ENCODE results near the gene FMNL2. TPM values are rescaled to one million over a fixed set of nuclear protein-coding genes. Genes with fewer than 3 reads are reported as not detected.

The FMNL2 gene
- total and polyA plus RNA-seq, 10 donors = 8.8 to 59.3 (median 33.5) TPM

GRCh38 chr2:152638590-152638989 is 303.6 kb downstream of the FMNL2 start:
- Histone ChIP-seq H3K36me3 (peaks cover 0 to 59% (median 4%) of the 10 kb centered on the region in 6 donors), H3K4me1 (peaks cover 3 to 13% (median 9%) of the 10 kb centered on the region in 6 donors), H3K9me3 (no peaks in the 10 kb centered on the region), H3K27ac (no peak overlapping the region), H3K4me3 (no peak overlapping the region), H3K27me3 (replicated peaks in 1 of 7) (no peaks in the 10 kb centered on the region)
- no peak for TF ChIP-seq POLR2AphosphoS5 (IDR thresholded peaks at IDR 0.05)
- TF ChIP-seq CTCF (IDR thresholded peaks at IDR 0.05 in 8 of 11, conservative IDR thresholded peaks at IDR 0.05 in 3 of 11) = no peak
- no peak for TF ChIP-seq POLR2A (IDR thresholded peaks at IDR 0.05)
- no peak for DNase-seq
- 76 to 80% (median 79%) methylated on average over 8 of the region's 8 CpGs for WGBS, 5 donors
- intact Hi-C loops (cut with DNase I; ENCODE audit: low total_unique reads) = loop anchor here (10.0 kb wide), 1 partner anchor 604 kb away; no protein-coding TSS in a partner anchor

GRCh38 chr2:152644189-152644873 is 309.4 kb downstream of the FMNL2 start:
- no peaks in the 10 kb centered on the region for H3K9me3 ChIP-seq
- no peak for DNase-seq
- TF ChIP-seq POLR2A (IDR thresholded peaks at IDR 0.05) = no peak
- no peak for TF ChIP-seq POLR2AphosphoS5 (IDR thresholded peaks at IDR 0.05)
- TF ChIP-seq CTCF (IDR thresholded peaks at IDR 0.05 in 8 of 11, conservative IDR thresholded peaks at IDR 0.05 in 3 of 11) = no peak
- no peaks in the 10 kb centered on the region for H3K27me3 ChIP-seq (replicated peaks in 1 of 7)
- intact Hi-C loops (cut with DNase I; ENCODE audit: low total_unique reads) = no loop called here
- WGBS, 5 donors = 94 to 98% (median 95%) methylated on average over 6 of the region's 6 CpGs
- peaks cover 0 to 88% (median 4%) of the 10 kb centered on the region in 6 donors for H3K36me3 ChIP-seq
- H3K4me1 ChIP-seq = peaks cover 0 to 12% (median 0%) of the 10 kb centered on the region in 6 donors
- H3K27ac ChIP-seq = no peak overlapping the region
- no peak overlapping the region for H3K4me3 ChIP-seq

GRCh38 chr2:152646264-152646663 is 311.3 kb downstream of the FMNL2 start:
- Histone ChIP-seq H3K9me3 (no peaks in the 10 kb centered on the region), H3K4me3 (no peak overlapping the region), H3K36me3 (peaks cover 0 to 89% (median 2%) of the 10 kb centered on the region in 6 donors), H3K27ac (no peak overlapping the region), H3K27me3 (replicated peaks in 1 of 7) (no peaks in the 10 kb centered on the region), H3K4me1 (peaks cover 0 to 12% (median 0%) of the 10 kb centered on the region in 6 donors)
- WGBS, 5 donors = 70 to 97% (median 71%) methylated on average over 3 to 4 of the region's 4 CpGs
- intact Hi-C loops (cut with DNase I; ENCODE audit: low total_unique reads) = no loop called here
- TF ChIP-seq POLR2AphosphoS5 (IDR thresholded peaks at IDR 0.05) = no peak
- TF ChIP-seq CTCF (IDR thresholded peaks at IDR 0.05 in 8 of 11, conservative IDR thresholded peaks at IDR 0.05 in 3 of 11) = no peak
- TF ChIP-seq POLR2A (IDR thresholded peaks at IDR 0.05) = no peak
- DNase-seq = no peak

GRCh38 chr2:152646775-152647174 is 311.8 kb downstream of the FMNL2 start:
- H3K4me3 ChIP-seq = no peak overlapping the region
- DNase-seq = no peak
- no peaks in the 10 kb centered on the region for H3K27me3 ChIP-seq (replicated peaks in 1 of 7)
- H3K4me1 ChIP-seq = peaks cover 0 to 12% (median 0%) of the 10 kb centered on the region in 6 donors
- intact Hi-C loops (cut with DNase I; ENCODE audit: low total_unique reads) = no loop called here
- no peaks in the 10 kb centered on the region for H3K9me3 ChIP-seq
- no peak overlapping the region for H3K27ac ChIP-seq
- whole genome bisulfite sequencing, 5 donors = 80 to 91% (median 89%) methylated on average over 3 of the region's 3 CpGs
- peaks cover 0 to 89% (median 2%) of the 10 kb centered on the region in 6 donors for H3K36me3 ChIP-seq
- TF ChIP-seq POLR2AphosphoS5 (IDR thresholded peaks at IDR 0.05) = no peak
- TF ChIP-seq POLR2A (IDR thresholded peaks at IDR 0.05) = no peak

Data from spleen (tissue), 11 donors.